H1 (cell line): ENCODE results near the gene MDFIC. TPM values are rescaled to one million over a fixed set of nuclear protein-coding genes. Genes with fewer than 3 reads are reported as not detected.

Source experiments
- BACH1 ChIP-seq: IDR thresholded peaks from 2 replicates; pipeline ENCODE4 v1.6.1; 2012; ENCODE audit warnings: low read length, improper control_type of control experiment
- BRCA1 ChIP-seq: IDR thresholded peaks from 2 replicates; pipeline ENCODE4 v1.6.1; 2012; ENCODE audit warnings: low read depth, low read length, improper control_type of control experiment
- CBX8 ChIP-seq: fragments of 300-800, 300-1000 bp; sonication (generic); IDR thresholded peaks from 2 replicates; pipeline ENCODE4 v1.7.1; 2016; ENCODE audit warnings: low read depth, low read length, borderline replicate concordance
- CHD2 ChIP-seq: IDR thresholded peaks from 2 replicates; pipeline ENCODE4 v1.6.1; 2012; ENCODE audit warnings: low read length, improper control_type of control experiment
- CHD7 ChIP-seq: fragments of 300-600 bp; sonication (generic); IDR thresholded peaks from 2 replicates; pipeline ENCODE4 v1.7.1; 2012; ENCODE audit warnings: low read length, moderate library complexity, mild to moderate bottlenecking, inconsistent platforms; ENCODE audit not compliant: insufficient replicate concordance
- GABPA ChIP-seq: IDR thresholded peaks from 2 replicates; pipeline ENCODE4 v1.6.1; 2011; ENCODE audit warnings: mild to moderate bottlenecking, low read length, moderate library complexity, borderline replicate concordance; ENCODE audit not compliant: insufficient read depth
- GTF2F1 ChIP-seq: IDR thresholded peaks from 2 replicates; pipeline ENCODE4 v1.6.1; 2012; ENCODE audit warnings: low read depth, low read length, improper control_type of control experiment, borderline replicate concordance
- NRF1 ChIP-seq: IDR thresholded peaks from 2 replicates; pipeline ENCODE4 v1.6.1; 2011; ENCODE audit warnings: mild to moderate bottlenecking, low read depth, low read length, improper control_type of control experiment
- SIX5 ChIP-seq: IDR thresholded peaks from 2 replicates; pipeline ENCODE4 v1.6.1; 2011; ENCODE audit warnings: mild to moderate bottlenecking, low read depth, low read length
- SRF ChIP-seq: IDR thresholded peaks from 2 replicates; pipeline ENCODE4 v1.6.1; 2011; ENCODE audit warnings: mild to moderate bottlenecking, low read depth, low read length, moderate library complexity
- TEAD4 ChIP-seq: IDR thresholded peaks from 2 replicates; pipeline ENCODE4 v1.6.1; 2012; ENCODE audit warnings: low read depth, low read length, inconsistent platforms, mixed read lengths
- YY1 ChIP-seq: IDR thresholded peaks from 2 replicates; pipeline ENCODE4 v1.6.1; 2011; ENCODE audit warnings: low read depth, mild to moderate bottlenecking, low read length
- polyA plus RNA-seq, 7 experiments: library from polyadenylated mRNA; depleted of rRNA in 3 of 7; stranded (reverse) in 5 of 7; unstranded in 2 of 7; fragments of >200 nt in 5 of 7; fragments of 200-250 nt in 2 of 7; gene quantifications; 1 replicate in 5 of 7; 2 replicates in 1 of 7; 4 replicates in 1 of 7; pipeline versions ENCODE4 v1.2.1 to v1.2.3, GENCODE V29; 2011 to 2013; ENCODE audit warnings: missing spikeins in 2 of 7, mixed read lengths in 2 of 7
- total RNA-seq: library from RNA; stranded (reverse); fragmentation: NEBNext Ultra II Directional; extraction: Animal tissue kit (Norgen Biotek cat#: 25700); gene quantifications from 2 replicates; pipeline ENCODE4 v1.2.1, GENCODE V29; 2021

MDFIC gene
- total and polyA plus RNA-seq, 2 of the 8 experiments (the other 6 are each of a cell fraction or from before 2014, with no cell fraction given): 2.3 to 11.4 TPM

DNA sequence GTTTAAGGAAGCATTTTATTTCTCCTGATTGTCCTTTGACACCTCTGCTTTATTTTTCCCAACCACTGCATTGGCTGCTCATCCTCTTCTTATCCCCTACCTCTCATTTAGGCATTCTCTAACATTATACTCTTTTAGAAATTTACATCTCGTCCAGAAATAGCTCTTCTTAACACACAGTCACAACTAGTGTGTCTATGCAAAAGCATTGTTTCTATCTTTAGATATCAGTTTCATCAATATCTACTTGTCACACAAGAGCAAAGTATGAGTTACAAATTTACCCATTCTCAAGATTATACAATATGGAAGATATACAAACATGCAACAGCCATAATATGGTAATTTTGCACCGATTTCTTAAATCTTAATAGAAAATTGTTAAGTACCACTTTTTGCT lies 35.7 kb upstream of the MDFIC start (continued):
- TF ChIP-seq CHD7 (no peak), BRCA1 (no peak), SIX5 (no peak), SRF (no peak), CHD2 (no peak), CBX8 (no peak), NRF1 (no peak), GTF2F1 (no peak), TEAD4 (no peak), BACH1 (no peak), GABPA (no peak), YY1 (no peak)
